H9 (cell line): Measurements from ENCODE around the gene MSI2. TPM values are rescaled to one million over a fixed set of nuclear protein-coding genes. Genes with fewer than 3 reads are reported as not detected.

Experiments used
- DNase-seq: peaks from one replicate; pipeline ENCODE4 v3.0.0-alpha.2; 2017
- H2AFZ ChIP-seq: one replicate; pipeline ENCODE4 v1.6.1; 2013; ENCODE audit warnings: mild to moderate bottlenecking, low read length, control low read depth, moderate library complexity
- H2AK5ac ChIP-seq: 2 replicates; pipeline ENCODE4 v1.6.1; 2013; ENCODE audit warnings: low read length, control low read depth, mixed read lengths; ENCODE audit not compliant: insufficient read length
- H2BK120ac ChIP-seq: one replicate; pipeline ENCODE4 v1.6.1; 2013; ENCODE audit warnings: low read depth, mild to moderate bottlenecking, low read length, control low read depth, inconsistent platforms; ENCODE audit not compliant: poor library complexity, severe bottlenecking
- H2BK12ac ChIP-seq: 2 replicates; pipeline ENCODE4 v1.6.1; 2013; ENCODE audit warnings: low read length, control low read depth, mixed read lengths, low read depth; ENCODE audit not compliant: insufficient read length
- H2BK15ac ChIP-seq: 2 replicates; pipeline ENCODE4 v1.6.1; 2013; ENCODE audit warnings: low read depth, low read length, control low read depth
- H2BK20ac ChIP-seq: one replicate; pipeline ENCODE4 v1.6.1; 2013; ENCODE audit warnings: low read depth, mild to moderate bottlenecking, low read length, control low read depth, inconsistent platforms; ENCODE audit not compliant: poor library complexity, severe bottlenecking
- H2BK5ac ChIP-seq: 2 replicates; pipeline ENCODE4 v1.6.1; 2013; ENCODE audit warnings: low read length, control low read depth, mixed read lengths; ENCODE audit not compliant: insufficient read length
- H3K14ac ChIP-seq: 2 replicates; pipeline ENCODE4 v1.6.1; 2013; ENCODE audit warnings: low read length, control low read depth; ENCODE audit not compliant: insufficient read depth
- H3K18ac ChIP-seq: 2 replicates; pipeline ENCODE4 v1.6.1; 2013; ENCODE audit warnings: low read depth, mild to moderate bottlenecking, mixed read lengths, low read length, control low read depth; ENCODE audit not compliant: insufficient read length
- H3K23ac ChIP-seq: 2 replicates; pipeline ENCODE4 v1.6.1; 2013; ENCODE audit warnings: low read length, control low read depth, mixed read lengths, low read depth; ENCODE audit not compliant: insufficient read length
- H3K23me2 ChIP-seq: 2 replicates; pipeline ENCODE4 v1.6.1; 2013; ENCODE audit warnings: low read depth, mild to moderate bottlenecking, mixed read lengths, low read length, control low read depth; ENCODE audit not compliant: insufficient read length, poor library complexity, severe bottlenecking
- H3K27ac ChIP-seq: 2 replicates; pipeline ENCODE4 v1.5.1; 2013; ENCODE audit warnings: low read length, control low read depth, mixed read lengths, low read depth; ENCODE audit not compliant: insufficient read length
- H3K27me3 ChIP-seq: 2 replicates; pipeline ENCODE4 v1.6.1; 2013; ENCODE audit warnings: low read length, control low read depth, inconsistent platforms; ENCODE audit not compliant: insufficient read depth
- H3K4ac ChIP-seq: 2 replicates; pipeline ENCODE4 v1.6.1; 2013; ENCODE audit warnings: low read depth, mild to moderate bottlenecking, control low read depth, inconsistent platforms, low read length, moderate library complexity
- H3K4me1 ChIP-seq: 2 replicates; pipeline ENCODE4 v1.6.1; 2013; ENCODE audit warnings: low read length, control low read depth, inconsistent platforms; ENCODE audit not compliant: insufficient read depth
- H3K4me2 ChIP-seq: 2 replicates; pipeline ENCODE4 v1.6.1; 2013; ENCODE audit warnings: low read length, control low read depth, mixed read lengths; ENCODE audit not compliant: insufficient read length, insufficient read depth
- H3K56ac ChIP-seq: 2 replicates; pipeline ENCODE4 v1.6.1; 2013; ENCODE audit warnings: low read depth, mild to moderate bottlenecking, mixed read lengths, low read length, control low read depth; ENCODE audit not compliant: insufficient read length
- H3K79me1 ChIP-seq: 2 replicates; pipeline ENCODE4 v1.6.1; 2013; ENCODE audit warnings: low read depth, mild to moderate bottlenecking, moderate library complexity, low read length, control low read depth, inconsistent platforms; ENCODE audit not compliant: insufficient read depth, poor library complexity, severe bottlenecking
- H3K79me2 ChIP-seq: 2 replicates; pipeline ENCODE4 v1.6.1; 2013; ENCODE audit warnings: low read length, control low read depth, inconsistent platforms; ENCODE audit not compliant: insufficient read depth
- H3K9ac ChIP-seq: 2 replicates; pipeline ENCODE4 v1.6.1; 2013; ENCODE audit warnings: low read length, control low read depth, mixed read lengths; ENCODE audit not compliant: insufficient read length; ENCODE audit errors: extremely low read depth
- H3K9me3 ChIP-seq: one replicate; pipeline ENCODE4 v1.6.1; 2013; ENCODE audit warnings: low read depth, low read length, inconsistent platforms; ENCODE audit not compliant: control insufficient read depth
- H3T11ph ChIP-seq: one replicate; pipeline ENCODE4 v1.6.1; 2013; ENCODE audit warnings: mild to moderate bottlenecking, low read length, control low read depth, inconsistent platforms
- H4K20me1 ChIP-seq: one replicate; pipeline ENCODE4 v1.6.1; 2013; ENCODE audit not compliant: control insufficient read depth, insufficient read length, insufficient read depth
- H4K5ac ChIP-seq: 2 replicates; pipeline ENCODE4 v1.6.1; 2013; ENCODE audit warnings: low read depth, mild to moderate bottlenecking, mixed read lengths, low read length, control low read depth; ENCODE audit not compliant: insufficient read length
- H4K8ac ChIP-seq: replicated peaks from 2 replicates; pipeline ENCODE4 v1.6.1; 2013; ENCODE audit warnings: low read length, control low read depth, mixed read lengths, low read depth; ENCODE audit not compliant: insufficient read length
- H4K91ac ChIP-seq: 2 replicates; pipeline ENCODE4 v1.6.1; 2013; ENCODE audit warnings: low read depth, mild to moderate bottlenecking, moderate library complexity, mixed read lengths, low read length, control low read depth; ENCODE audit not compliant: insufficient read length
- H3K27ac Mint-ChIP-seq, 3 experiments: 2 replicates in 2 of 3; 3 replicates in 1 of 3; pipeline ENCODE4 v1.8.0; 2020 to 2021; ENCODE audit warnings: mixed read lengths in 3 of 3, mild to moderate bottlenecking in 1 of 3, moderate library complexity in 1 of 3
- H3K27me3 Mint-ChIP-seq: 2 replicates; pipeline ENCODE4 v1.8.0; 2021; ENCODE audit warnings: low read depth, mild to moderate bottlenecking, moderate library complexity, mixed read lengths
- H3K36me3 Mint-ChIP-seq, 3 experiments: 2 replicates in 2 of 3; 3 replicates in 1 of 3; pipeline ENCODE4 v1.8.0; 2020 to 2021; ENCODE audit warnings: low read depth in 3 of 3, mixed read lengths in 3 of 3; ENCODE audit not compliant: insufficient read depth in 1 of 3
- H3K4me1 Mint-ChIP-seq, 2 experiments: 2 replicates each; pipeline ENCODE4 v1.8.0; 2020; ENCODE audit warnings: mixed read lengths in 2 of 2
- H3K4me3 Mint-ChIP-seq, 2 experiments: 2 replicates in 1 of 2; 3 replicates in 1 of 2; pipeline ENCODE4 v1.8.0; 2020 to 2021; ENCODE audit warnings: mild to moderate bottlenecking in 2 of 2, mixed read lengths in 2 of 2, moderate library complexity in 1 of 2
- H3K9me3 Mint-ChIP-seq, 2 experiments: 2 replicates in 1 of 2; 3 replicates in 1 of 2; pipeline ENCODE4 v1.8.0; 2020; ENCODE audit warnings: mild to moderate bottlenecking in 2 of 2, mixed read lengths in 2 of 2, moderate library complexity in 1 of 2
- CTCF ChIP-seq: fragments of 200-600 bp; sonication (generic); conservative IDR thresholded peaks from 3 replicates; pipeline ENCODE4 v1.8.0; 2021; ENCODE audit warnings: antibody characterized with exemption, mild to moderate bottlenecking
- WGBS: extraction: QIAGEN DNeasy Blood & Tissue Kit; methylation state at CpG from one replicate; pipeline ENCODE4 v1.1.7; 2013; ENCODE audit warnings: missing lambda C conversion rate, low lambda C conversion rate, mixed read lengths; ENCODE audit not compliant: insufficient read length; ENCODE audit errors: extremely low coverage; 5-methylcytosine and 5-hydroxymethylcytosine counted together
- total RNA-seq: library from RNA; stranded (reverse); gene quantifications from 2 replicates; pipeline ENCODE4 v1.2.1, GENCODE V29; 2021

The MSI2 gene
- total RNA-seq, 1 experiment from 2014 or later: 98.5 TPM

- H4K20me1 ChIP-seq: no peaks in the 10 kb centered on the region
- H3K4me2 ChIP-seq: peak overlapping the region; percentile 33
- no peak overlapping the region for H4K5ac ChIP-seq
- no peak overlapping the region for H2BK15ac ChIP-seq
- H3K4me3 Mint-ChIP-seq: peak overlapping the region; percentile 49 to 50; a peak in 4 of 5 replicates
- H2BK120ac ChIP-seq: peak overlapping the region; percentile 16
- no peaks in the 10 kb centered on the region; the same call in 1 of the 2 replicates for H3K27me3 ChIP-seq
- H3K9me3 ChIP-seq: no peaks in the 10 kb centered on the region
- no peak overlapping the region for H3K14ac ChIP-seq
- no peak overlapping the region for H4K8ac ChIP-seq
- no peak overlapping the region for H3K4ac ChIP-seq
- no peaks in the 10 kb centered on the region for H3K79me2 ChIP-seq
- peaks cover 0 to 4% (median 0%) of the 10 kb centered on the region in 3 experiments; a peak in 2 of 7 replicates for H3K36me3 Mint-ChIP-seq
- no peak overlapping the region for H2BK5ac ChIP-seq
- no peak overlapping the region for H3K27ac ChIP-seq
- no peaks in the 10 kb centered on the region for H3K23me2 ChIP-seq
- no peaks in the 10 kb centered on the region for H3K79me1 ChIP-seq
- H3K23ac ChIP-seq: no peak overlapping the region
- H3T11ph ChIP-seq: no peak overlapping the region
- H3K56ac ChIP-seq: no peak overlapping the region
- no peak overlapping the region for H2AFZ ChIP-seq
- peaks cover 23% of the 10 kb centered on the region; the same call in 1 of the 2 replicates for H3K4me1 ChIP-seq
- no peaks in the 10 kb centered on the region for H3K27me3 Mint-ChIP-seq
- no peak overlapping the region for H2BK20ac ChIP-seq
- no peak overlapping the region for H2AK5ac ChIP-seq
- no CpG with 5 or more reads among the region's 10 CpGs for WGBS
- no peak overlapping the region for H3K18ac ChIP-seq
- H4K91ac ChIP-seq: no peak overlapping the region
- no peaks in the 10 kb centered on the region for H3K9me3 Mint-ChIP-seq
- peak; percentile 81 for DNase-seq
- no peak overlapping the region for H2BK12ac ChIP-seq
- peak overlapping the region; percentile 80 to 93 (median 91); a peak in 6 of 7 replicates for H3K27ac Mint-ChIP-seq
- peaks cover 68 to 83% of the 10 kb centered on the region in 2 experiments for H3K4me1 Mint-ChIP-seq
- no peak for TF ChIP-seq CTCF
- H3K9ac ChIP-seq: no peak overlapping the region
These were observed 209.7 kb downstream of the MSI2 start for GRCh38 chr17:57466017-57466471.
